GM23338 (cell line): ENCODE data around the gene EPHB1. TPM values are rescaled to one million over a fixed set of nuclear protein-coding genes. Genes with fewer than 3 reads are reported as not detected.

Source experiments
- ATAC-seq: fragments of 200-7000 bp; cut with Tn5 transposase; 3 replicates; pipeline ENCODE4 v1.9.1; 2020
- DNase-seq: peaks from one replicate; pipeline ENCODE4 v3.0.0-alpha.2; 2015; ENCODE audit warnings: low spot score
- H2AFZ ChIP-seq: fragments of 200-600 bp; sonication (generic); 2 replicates; pipeline ENCODE4 v1.8.0; 2016; ENCODE audit warnings: antibody characterized with exemption, mild to moderate bottlenecking, moderate library complexity
- H3F3A ChIP-seq: fragments of 200-600 bp; sonication (generic); replicated peaks from 2 replicates; pipeline ENCODE4 v1.8.0; 2017; ENCODE audit warnings: antibody characterized with exemption, mixed run types, low read depth
- H3K27ac ChIP-seq: fragments of 200-600 bp; sonication (generic); 2 replicates; pipeline ENCODE4 v1.6.1; 2016; ENCODE audit warnings: low read depth
- H3K27me3 ChIP-seq: fragments of 200-600 bp; sonication (generic); 2 replicates; pipeline ENCODE4 v1.8.0; 2016; ENCODE audit warnings: mild to moderate bottlenecking, mixed run types, moderate library complexity; ENCODE audit not compliant: insufficient read depth
- H3K36me3 ChIP-seq: fragments of 200-600 bp; sonication (generic); 2 replicates; pipeline ENCODE4 v1.8.0; 2016; ENCODE audit warnings: mild to moderate bottlenecking; ENCODE audit not compliant: insufficient read depth
- H3K4me1 ChIP-seq: fragments of 200-600 bp; sonication (generic); 2 replicates; pipeline ENCODE4 v1.8.0; 2016; ENCODE audit warnings: mild to moderate bottlenecking, moderate library complexity; ENCODE audit not compliant: insufficient read depth
- H3K4me2 ChIP-seq: fragments of 200-600 bp; sonication (generic); 2 replicates; pipeline ENCODE4 v1.7.1; 2017; ENCODE audit warnings: mixed run types
- H3K4me3 ChIP-seq: fragments of 200-600 bp; sonication (generic); 2 replicates; pipeline ENCODE4 v1.6.1; 2016; ENCODE audit warnings: mixed run types
- H3K79me2 ChIP-seq: fragments of 200-600 bp; sonication (generic); replicated peaks from 2 replicates; pipeline ENCODE4 v1.8.0; 2017; ENCODE audit warnings: mild to moderate bottlenecking; ENCODE audit not compliant: insufficient read depth
- H3K9me2 ChIP-seq: fragments of 200-600 bp; sonication (generic); 2 replicates; pipeline ENCODE4 v1.8.0; 2017; ENCODE audit not compliant: insufficient read depth
- H4K20me1 ChIP-seq: fragments of 200-600 bp; sonication (generic); replicated peaks from 2 replicates; pipeline ENCODE4 v1.8.0; 2017; ENCODE audit warnings: mild to moderate bottlenecking; ENCODE audit not compliant: insufficient read depth
- H3K27ac Mint-ChIP-seq: 2 replicates; pipeline ENCODE4 v1.8.0; 2020; ENCODE audit warnings: inconsistent platforms, mild to moderate bottlenecking, moderate library complexity, mixed read lengths
- H3K27me3 Mint-ChIP-seq: 3 replicates; pipeline ENCODE4 v1.8.0; 2022; ENCODE audit warnings: low read depth, mild to moderate bottlenecking, moderate library complexity, mixed read lengths, inconsistent platforms; ENCODE audit not compliant: insufficient read depth, poor library complexity
- H3K36me3 Mint-ChIP-seq: 3 replicates; pipeline ENCODE4 v1.8.0; 2021; ENCODE audit warnings: low read depth, mild to moderate bottlenecking, inconsistent platforms, moderate library complexity, mixed read lengths
- H3K4me1 Mint-ChIP-seq: 3 replicates; pipeline ENCODE4 v1.8.0; 2020; ENCODE audit warnings: mild to moderate bottlenecking, inconsistent platforms, mixed read lengths
- H3K4me3 Mint-ChIP-seq: 3 replicates; pipeline ENCODE4 v1.8.0; 2021; ENCODE audit warnings: moderate library complexity, mild to moderate bottlenecking, inconsistent platforms, mixed read lengths
- H3K9me3 Mint-ChIP-seq: 3 replicates; pipeline ENCODE4 v1.8.0; 2020; ENCODE audit warnings: moderate library complexity, mild to moderate bottlenecking, inconsistent platforms, mixed read lengths
- EZH2phosphoT487 ChIP-seq: fragments of 200-600 bp; sonication (generic); IDR thresholded peaks from one replicate; pipeline ENCODE4 v1.8.1; 2018; ENCODE audit warnings: antibody characterized with exemption; ENCODE audit not compliant: unreplicated experiment
- ZNF114 ChIP-seq: fragments of 250-450 bp; sonication (Bioruptor Pico); IDR thresholded peaks from 2 replicates; pipeline ENCODE4 v1.5.0; 2020; ENCODE audit warnings: mild to moderate bottlenecking, moderate library complexity
- polyA plus RNA-seq: library from polyadenylated mRNA; unstranded; fragments of >200 nt; fragmentation: Nextera tagmentation; extraction: Ambion mirVana; gene quantifications from 2 replicates; pipeline ENCODE4 v1.2.1, GENCODE V29; 2016
- total RNA-seq: library from RNA; depleted of rRNA; stranded (reverse); fragments of >200 nt; shearing (Covaris generic); gene quantifications from 2 replicates; pipeline ENCODE4 v1.2.3, GENCODE V29; 2014
- TF ChIP-seq, protein P1 (sequence below), 2 experiments: fragments of 200-600 bp in 1 of 2; sonication (generic) in 1 of 2; conservative IDR thresholded peaks; 2 replicates each; pipeline versions ENCODE4 v1.5.1 to v1.6.1; 2016 to 2017; ENCODE audit warnings: antibody characterized with exemption in 2 of 2, low read depth in 2 of 2, mild to moderate bottlenecking in 2 of 2, moderate library complexity in 1 of 2
- TF ChIP-seq, protein P2 (sequence below): IDR thresholded peaks from 2 replicates; pipeline ENCODE4 v1.6.1; 2016; ENCODE audit warnings: antibody characterized with exemption
- TF ChIP-seq, protein P3 (sequence below): fragments of 250-450 bp; sonication (Bioruptor Pico); IDR thresholded peaks from 2 replicates; pipeline ENCODE4 v1.5.0; 2020; ENCODE audit warnings: mild to moderate bottlenecking, moderate library complexity

The EPHB1 gene
- total and polyA plus RNA-seq, 2 experiments from 2014 or later, result 2.7 to 5.2 TPM

DNA sequence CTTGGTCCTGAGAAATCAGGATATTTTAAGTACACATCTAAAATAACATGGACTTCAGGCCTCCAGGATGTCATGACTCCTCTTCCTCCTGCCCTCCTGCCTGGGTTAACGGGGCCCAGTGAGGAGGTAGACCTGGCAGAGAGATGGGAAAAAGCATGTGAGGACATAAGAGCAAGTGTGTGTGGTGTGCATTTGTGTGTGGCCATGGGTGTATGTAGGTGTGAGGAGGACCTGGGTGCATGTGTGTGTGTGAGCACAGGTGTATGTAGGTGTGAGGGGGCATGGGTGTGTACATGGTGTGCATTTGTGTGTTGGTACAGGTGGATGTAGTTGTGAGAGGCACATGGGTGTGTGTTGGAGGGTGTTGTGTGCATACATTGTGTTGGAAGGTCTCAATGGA is 105.4 kb downstream of the EPHB1 start:
- H3K4me3 ChIP-seq, result no peak overlapping the region
- ATAC-seq, result no peak
- no peaks in the 10 kb centered on the region for H3K9me3 Mint-ChIP-seq
- no peak overlapping the region for H3K27ac Mint-ChIP-seq
- H3K27me3 ChIP-seq, result peaks cover 8% of the 10 kb centered on the region
- H3K9me2 ChIP-seq, result peaks cover 2% of the 10 kb centered on the region; the same call in 1 of the 2 replicates
- H3F3A ChIP-seq, result no peaks in the 10 kb centered on the region
- no peaks in the 10 kb centered on the region for H3K79me2 ChIP-seq
- H3K27ac ChIP-seq, result no peak overlapping the region
- DNase-seq, result no peak
- no peak overlapping the region for H3K4me2 ChIP-seq
- no peak for TF ChIP-seq EZH2phosphoT487
- TF ChIP-seq, protein P1, sequence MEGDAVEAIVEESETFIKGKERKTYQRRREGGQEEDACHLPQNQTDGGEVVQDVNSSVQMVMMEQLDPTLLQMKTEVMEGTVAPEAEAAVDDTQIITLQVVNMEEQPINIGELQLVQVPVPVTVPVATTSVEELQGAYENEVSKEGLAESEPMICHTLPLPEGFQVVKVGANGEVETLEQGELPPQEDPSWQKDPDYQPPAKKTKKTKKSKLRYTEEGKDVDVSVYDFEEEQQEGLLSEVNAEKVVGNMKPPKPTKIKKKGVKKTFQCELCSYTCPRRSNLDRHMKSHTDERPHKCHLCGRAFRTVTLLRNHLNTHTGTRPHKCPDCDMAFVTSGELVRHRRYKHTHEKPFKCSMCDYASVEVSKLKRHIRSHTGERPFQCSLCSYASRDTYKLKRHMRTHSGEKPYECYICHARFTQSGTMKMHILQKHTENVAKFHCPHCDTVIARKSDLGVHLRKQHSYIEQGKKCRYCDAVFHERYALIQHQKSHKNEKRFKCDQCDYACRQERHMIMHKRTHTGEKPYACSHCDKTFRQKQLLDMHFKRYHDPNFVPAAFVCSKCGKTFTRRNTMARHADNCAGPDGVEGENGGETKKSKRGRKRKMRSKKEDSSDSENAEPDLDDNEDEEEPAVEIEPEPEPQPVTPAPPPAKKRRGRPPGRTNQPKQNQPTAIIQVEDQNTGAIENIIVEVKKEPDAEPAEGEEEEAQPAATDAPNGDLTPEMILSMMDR (conservative IDR thresholded peaks at IDR 0.05; ENCODE audit: low read depth in 2 of 2), result no peak
- H3K4me1 Mint-ChIP-seq, result peaks cover 12% of the 10 kb centered on the region
- H2AFZ ChIP-seq, result no peak overlapping the region
- H4K20me1 ChIP-seq, result no peaks in the 10 kb centered on the region; the same call in 1 of the 2 replicates
- no peak overlapping the region for H3K4me3 Mint-ChIP-seq
- H3K27me3 Mint-ChIP-seq, result peaks cover 26% of the 10 kb centered on the region
- H3K36me3 ChIP-seq, result no peaks in the 10 kb centered on the region
- H3K36me3 Mint-ChIP-seq, result no peaks in the 10 kb centered on the region
- H3K4me1 ChIP-seq, result no peaks in the 10 kb centered on the region

DNA sequence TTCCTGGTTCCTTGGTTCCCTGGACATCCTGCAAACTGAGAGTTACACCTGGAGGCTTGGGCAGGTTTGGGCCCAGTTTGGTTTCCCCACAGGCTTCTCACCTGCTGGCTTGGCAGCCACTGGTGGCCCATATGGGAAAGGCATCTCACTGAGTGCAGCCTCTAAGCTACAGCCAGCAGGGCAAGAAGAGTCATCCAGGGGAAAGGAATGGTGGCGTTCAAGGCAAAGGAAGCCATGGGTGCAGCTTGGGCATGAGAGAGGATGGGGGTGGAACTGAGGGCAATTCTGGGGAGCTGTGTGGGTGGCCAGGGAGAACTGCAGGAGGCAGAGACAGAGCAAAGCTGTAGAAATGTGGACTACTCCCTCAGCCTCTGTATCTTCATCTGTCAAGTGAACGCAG is 106.4 kb downstream of the EPHB1 start:
- no peak overlapping the region for H3K4me3 Mint-ChIP-seq
- H3K27me3 ChIP-seq, result no peaks in the 10 kb centered on the region
- no peak overlapping the region for H3K4me2 ChIP-seq
- no peaks in the 10 kb centered on the region for H3F3A ChIP-seq
- no peaks in the 10 kb centered on the region for H3K79me2 ChIP-seq
- no peaks in the 10 kb centered on the region for H3K36me3 ChIP-seq
- no peak overlapping the region for H3K4me3 ChIP-seq
- DNase-seq (peak; percentile 36), ATAC-seq (peak; percentile 78)
- H4K20me1 ChIP-seq, result no peaks in the 10 kb centered on the region; the same call in 1 of the 2 replicates
- H3K27ac ChIP-seq, result no peak overlapping the region
- H3K4me1 ChIP-seq, result no peaks in the 10 kb centered on the region
- peaks cover 20% of the 10 kb centered on the region for H3K27me3 Mint-ChIP-seq
- no peaks in the 10 kb centered on the region; the same call in 2 of the 3 replicates for H3K36me3 Mint-ChIP-seq
- peaks cover 4% of the 10 kb centered on the region; the same call in 1 of the 2 replicates for H3K9me2 ChIP-seq
- no peaks in the 10 kb centered on the region for H3K9me3 Mint-ChIP-seq
- TF ChIP-seq, protein P2, sequence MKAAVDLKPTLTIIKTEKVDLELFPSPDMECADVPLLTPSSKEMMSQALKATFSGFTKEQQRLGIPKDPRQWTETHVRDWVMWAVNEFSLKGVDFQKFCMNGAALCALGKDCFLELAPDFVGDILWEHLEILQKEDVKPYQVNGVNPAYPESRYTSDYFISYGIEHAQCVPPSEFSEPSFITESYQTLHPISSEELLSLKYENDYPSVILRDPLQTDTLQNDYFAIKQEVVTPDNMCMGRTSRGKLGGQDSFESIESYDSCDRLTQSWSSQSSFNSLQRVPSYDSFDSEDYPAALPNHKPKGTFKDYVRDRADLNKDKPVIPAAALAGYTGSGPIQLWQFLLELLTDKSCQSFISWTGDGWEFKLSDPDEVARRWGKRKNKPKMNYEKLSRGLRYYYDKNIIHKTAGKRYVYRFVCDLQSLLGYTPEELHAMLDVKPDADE, result no peak
- TF ChIP-seq EZH2phosphoT487, result no peak
- no peak for TF ChIP-seq ZNF114 (CRISPR knock-in tag)
- TF ChIP-seq, protein P3, sequence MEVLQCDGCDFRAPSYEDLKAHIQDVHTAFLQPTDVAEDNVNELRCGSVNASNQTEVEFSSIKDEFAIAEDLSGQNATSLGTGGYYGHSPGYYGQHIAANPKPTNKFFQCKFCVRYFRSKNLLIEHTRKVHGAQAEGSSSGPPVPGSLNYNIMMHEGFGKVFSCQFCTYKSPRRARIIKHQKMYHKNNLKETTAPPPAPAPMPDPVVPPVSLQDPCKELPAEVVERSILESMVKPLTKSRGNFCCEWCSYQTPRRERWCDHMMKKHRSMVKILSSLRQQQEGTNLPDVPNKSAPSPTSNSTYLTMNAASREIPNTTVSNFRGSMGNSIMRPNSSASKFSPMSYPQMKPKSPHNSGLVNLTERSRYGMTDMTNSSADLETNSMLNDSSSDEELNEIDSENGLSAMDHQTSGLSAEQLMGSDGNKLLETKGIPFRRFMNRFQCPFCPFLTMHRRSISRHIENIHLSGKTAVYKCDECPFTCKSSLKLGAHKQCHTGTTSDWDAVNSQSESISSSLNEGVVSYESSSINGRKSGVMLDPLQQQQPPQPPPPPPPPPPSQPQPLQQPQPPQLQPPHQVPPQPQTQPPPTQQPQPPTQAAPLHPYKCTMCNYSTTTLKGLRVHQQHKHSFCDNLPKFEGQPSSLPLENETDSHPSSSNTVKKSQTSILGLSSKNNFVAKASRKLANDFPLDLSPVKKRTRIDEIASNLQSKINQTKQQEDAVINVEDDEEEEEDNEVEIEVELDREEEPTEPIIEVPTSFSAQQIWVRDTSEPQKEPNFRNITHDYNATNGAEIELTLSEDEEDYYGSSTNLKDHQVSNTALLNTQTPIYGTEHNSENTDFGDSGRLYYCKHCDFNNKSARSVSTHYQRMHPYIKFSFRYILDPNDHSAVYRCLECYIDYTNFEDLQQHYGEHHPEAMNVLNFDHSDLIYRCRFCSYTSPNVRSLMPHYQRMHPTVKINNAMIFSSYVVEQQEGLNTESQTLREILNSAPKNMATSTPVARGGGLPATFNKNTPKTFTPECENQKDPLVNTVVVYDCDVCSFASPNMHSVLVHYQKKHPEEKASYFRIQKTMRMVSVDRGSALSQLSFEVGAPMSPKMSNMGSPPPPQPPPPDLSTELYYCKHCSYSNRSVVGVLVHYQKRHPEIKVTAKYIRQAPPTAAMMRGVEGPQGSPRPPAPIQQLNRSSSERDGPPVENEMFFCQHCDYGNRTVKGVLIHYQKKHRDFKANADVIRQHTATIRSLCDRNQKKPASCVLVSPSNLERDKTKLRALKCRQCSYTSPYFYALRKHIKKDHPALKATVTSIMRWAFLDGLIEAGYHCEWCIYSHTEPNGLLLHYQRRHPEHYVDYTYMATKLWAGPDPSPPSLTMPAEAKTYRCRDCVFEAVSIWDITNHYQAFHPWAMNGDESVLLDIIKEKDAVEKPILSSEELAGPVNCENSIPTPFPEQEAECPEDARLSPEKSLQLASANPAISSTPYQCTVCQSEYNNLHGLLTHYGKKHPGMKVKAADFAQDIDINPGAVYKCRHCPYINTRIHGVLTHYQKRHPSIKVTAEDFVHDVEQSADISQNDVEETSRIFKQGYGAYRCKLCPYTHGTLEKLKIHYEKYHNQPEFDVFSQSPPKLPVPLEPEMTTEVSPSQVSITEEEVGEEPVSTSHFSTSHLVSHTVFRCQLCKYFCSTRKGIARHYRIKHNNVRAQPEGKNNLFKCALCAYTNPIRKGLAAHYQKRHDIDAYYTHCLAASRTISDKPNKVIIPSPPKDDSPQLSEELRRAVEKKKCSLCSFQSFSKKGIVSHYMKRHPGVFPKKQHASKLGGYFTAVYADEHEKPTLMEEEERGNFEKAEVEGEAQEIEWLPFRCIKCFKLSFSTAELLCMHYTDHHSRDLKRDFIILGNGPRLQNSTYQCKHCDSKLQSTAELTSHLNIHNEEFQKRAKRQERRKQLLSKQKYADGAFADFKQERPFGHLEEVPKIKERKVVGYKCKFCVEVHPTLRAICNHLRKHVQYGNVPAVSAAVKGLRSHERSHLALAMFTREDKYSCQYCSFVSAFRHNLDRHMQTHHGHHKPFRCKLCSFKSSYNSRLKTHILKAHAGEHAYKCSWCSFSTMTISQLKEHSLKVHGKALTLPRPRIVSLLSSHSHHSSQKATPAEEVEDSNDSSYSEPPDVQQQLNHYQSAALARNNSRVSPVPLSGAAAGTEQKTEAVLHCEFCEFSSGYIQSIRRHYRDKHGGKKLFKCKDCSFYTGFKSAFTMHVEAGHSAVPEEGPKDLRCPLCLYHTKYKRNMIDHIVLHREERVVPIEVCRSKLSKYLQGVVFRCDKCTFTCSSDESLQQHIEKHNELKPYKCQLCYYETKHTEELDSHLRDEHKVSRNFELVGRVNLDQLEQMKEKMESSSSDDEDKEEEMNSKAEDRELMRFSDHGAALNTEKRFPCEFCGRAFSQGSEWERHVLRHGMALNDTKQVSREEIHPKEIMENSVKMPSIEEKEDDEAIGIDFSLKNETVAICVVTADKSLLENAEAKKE (CRISPR knock-in tag), result peak; percentile 38; the same call in 1 of the 2 replicates
- no peak overlapping the region for H3K27ac Mint-ChIP-seq
- H3K4me1 Mint-ChIP-seq, result peaks cover 12% of the 10 kb centered on the region
- H2AFZ ChIP-seq, result no peak overlapping the region
